ENCODE data around the gene EIF5. TPM values are rescaled to one million over a fixed set of nuclear protein-coding genes. Genes with fewer than 3 reads are reported as not detected.
A peak's percentile ranks its signal among the peaks of the same experiment; 100 is the strongest.

The EIF5 gene
- total RNA-seq, 4 donors from 2014 or later: 157 to 273 (median 211) TPM

- TF ChIP-seq CTCF (IDR thresholded peaks at IDR 0.05) (peak in 1 of 6 experiments; percentile 10), POLR2A (IDR thresholded peaks at IDR 0.05) (no peak)
- DNase-seq: no peak
- intact Hi-C loops (cut with DNase I): loop anchor here (10.0 kb wide), 1 partner anchor 112 kb away; no protein-coding TSS in a partner anchor
- Histone ChIP-seq H3K27me3 (peaks cover 0 to 24% (median 0%) of the 10 kb centered on the region in 4 donors), H3K36me3 (no peaks in the 10 kb centered on the region), H3K9me3 (no peaks in the 10 kb centered on the region), H3K27ac (no peak overlapping the region), H3K4me3 (no peak overlapping the region), H3K4me1 (no peaks in the 10 kb centered on the region)
- 67 to 75% methylated on average over 10 to 11 of the region's 12 CpGs for WGBS, 2 donors
These were observed 37.0 kb upstream of the EIF5 start for GRCh38 chr14:103296987-103297386.

DNA sequence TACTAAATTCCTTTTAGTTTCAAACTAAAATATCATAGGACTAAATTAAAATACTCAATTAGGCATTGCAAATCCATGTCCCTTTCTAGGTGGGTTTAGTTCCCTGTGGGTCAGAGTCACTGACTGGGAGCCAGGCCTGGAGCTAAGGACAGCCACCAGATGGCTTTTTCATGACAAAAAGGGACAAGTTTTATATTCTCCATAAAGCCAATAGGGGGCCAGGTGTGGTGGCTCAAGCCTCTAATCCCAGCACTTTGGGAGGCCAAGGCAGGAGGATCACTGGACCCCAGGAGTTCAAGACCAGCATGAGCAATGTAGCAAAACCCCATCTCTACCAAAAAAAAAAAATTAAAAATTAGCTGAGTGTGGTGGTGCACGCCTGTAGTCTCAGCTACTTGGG lies 35.4 kb upstream of the EIF5 start:
- no peak overlapping the region for H3K4me3 ChIP-seq
- intact Hi-C loops (cut with DNase I): loop anchor here (10.0 kb wide), 1 partner anchor 114 kb away; no protein-coding TSS in a partner anchor

DNA sequence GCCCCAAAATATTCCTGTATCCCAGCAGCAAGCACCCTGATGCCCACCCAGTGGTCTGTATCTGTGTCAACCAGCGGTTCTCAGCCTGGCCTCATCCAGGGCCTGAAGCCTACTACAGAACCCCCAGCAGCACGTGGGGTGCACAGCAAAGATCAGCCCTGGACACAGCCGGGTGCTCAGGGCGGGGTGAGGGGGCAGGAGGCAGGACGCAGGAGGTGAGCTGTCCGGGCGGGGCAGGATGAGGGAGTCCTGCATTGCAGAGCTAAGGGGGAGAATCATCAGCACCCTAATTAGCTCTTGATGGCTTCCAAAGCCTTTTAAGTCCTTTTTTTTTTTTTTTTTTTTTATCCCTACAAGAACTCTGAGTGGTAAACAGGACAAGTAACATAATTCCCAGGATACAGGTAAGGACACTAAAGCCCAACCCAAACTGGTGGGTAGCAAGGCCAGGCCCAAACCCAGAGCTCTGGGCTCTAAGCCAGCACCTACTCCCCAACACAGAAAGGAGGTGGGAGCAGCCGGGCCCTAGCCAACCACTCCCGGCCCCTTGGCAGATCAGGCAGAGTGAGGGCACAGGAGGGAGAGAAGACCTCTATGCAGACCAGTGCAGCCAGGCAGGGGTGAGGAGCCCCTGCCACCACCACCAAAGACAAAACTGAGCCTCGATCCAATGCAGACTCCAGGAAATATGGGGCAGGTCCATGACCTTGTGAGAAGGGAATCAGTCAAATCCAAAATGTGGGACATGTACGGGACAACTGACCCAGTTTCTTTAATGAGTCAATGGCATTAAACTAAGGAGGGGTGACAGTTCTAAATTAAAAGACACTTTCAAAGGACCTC lies 32.3 kb upstream of the EIF5 start:
- no peak for DNase-seq
- no peak for TF ChIP-seq POLR2A (IDR thresholded peaks at IDR 0.05)
- no peak for TF ChIP-seq CTCF (IDR thresholded peaks at IDR 0.05)
- H3K27me3 ChIP-seq: peaks cover 0 to 5% (median 0%) of the 10 kb centered on the region in 4 donors
- H3K4me3 ChIP-seq: no peak overlapping the region
- H3K36me3 ChIP-seq: no peaks in the 10 kb centered on the region
- whole genome bisulfite sequencing, 2 donors: 57 to 89% methylated on average over 8 to 9 of the region's 11 CpGs
- H3K27ac ChIP-seq: no peak overlapping the region
- intact Hi-C loops (cut with DNase I): no loop called here
- no peaks in the 10 kb centered on the region for H3K9me3 ChIP-seq
- no peaks in the 10 kb centered on the region for H3K4me1 ChIP-seq

More for the DNA sequence above, 35.4 kb upstream of the EIF5 start:
- no peak overlapping the region for H3K27ac ChIP-seq
- peaks cover 0 to 8% (median 0%) of the 10 kb centered on the region in 4 donors for H3K27me3 ChIP-seq
- H3K9me3 ChIP-seq: no peaks in the 10 kb centered on the region
- H3K4me1 ChIP-seq: no peaks in the 10 kb centered on the region
- no peak for DNase-seq
- TF ChIP-seq POLR2A (IDR thresholded peaks at IDR 0.05): no peak
- TF ChIP-seq CTCF (IDR thresholded peaks at IDR 0.05): no peak
- H3K36me3 ChIP-seq: no peaks in the 10 kb centered on the region
- 100% methylated on average over 1 of the region's 1 CpG for WGBS, 2 donors

DNA sequence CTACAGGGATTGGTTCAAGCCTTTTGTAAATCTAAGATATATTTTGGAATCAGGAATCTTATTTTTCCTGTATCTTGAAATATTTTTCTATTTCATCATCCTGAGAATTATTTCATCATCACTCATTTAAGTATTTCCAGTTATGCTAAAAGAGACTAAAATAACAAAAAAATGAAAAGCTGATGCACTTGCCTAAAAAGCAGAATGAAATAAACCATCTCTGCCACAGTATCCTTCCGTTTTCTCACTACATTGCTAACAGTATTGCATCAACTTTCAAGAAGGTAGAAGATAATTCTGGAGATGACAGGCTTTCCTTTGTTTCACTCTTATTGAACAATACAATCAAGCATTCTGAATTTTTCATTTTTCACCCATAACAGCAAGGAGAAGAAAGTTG lies 31.1 kb upstream of the EIF5 start:
- Histone ChIP-seq H3K27ac (no peak overlapping the region), H3K4me3 (no peak overlapping the region), H3K27me3 (peaks cover 0 to 5% (median 0%) of the 10 kb centered on the region in 4 donors), H3K4me1 (no peaks in the 10 kb centered on the region), H3K36me3 (no peaks in the 10 kb centered on the region), H3K9me3 (no peaks in the 10 kb centered on the region)
- intact Hi-C loops (cut with DNase I): no loop called here
- no peak for DNase-seq
- TF ChIP-seq CTCF (IDR thresholded peaks at IDR 0.05) (no peak), POLR2A (IDR thresholded peaks at IDR 0.05) (no peak)
- WGBS, 2 donors: 73 to 79% methylated on average over 1 of the region's 1 CpG

GRCh38 chr14:103304706-103305105 lies 29.3 kb upstream of the EIF5 start:
- Histone ChIP-seq H3K4me1 (no peaks in the 10 kb centered on the region), H3K4me3 (no peak overlapping the region), H3K36me3 (no peaks in the 10 kb centered on the region), H3K9me3 (no peaks in the 10 kb centered on the region), H3K27ac (no peak overlapping the region), H3K27me3 (peaks cover 0 to 5% (median 0%) of the 10 kb centered on the region in 4 donors)
- TF ChIP-seq POLR2A (IDR thresholded peaks at IDR 0.05): no peak
- no peak for TF ChIP-seq CTCF (IDR thresholded peaks at IDR 0.05)
- DNase-seq: no peak
- 25 to 31% methylated on average over 2 of the region's 2 CpGs for WGBS, 2 donors
- intact Hi-C loops (cut with DNase I): no loop called here

Data from esophagus squamous epithelium (tissue), 5 donors.